Central memory CD8-positive, alpha-beta T cell (primary cell): ENCODE results near the gene SHISA6.

ENCODE experiments used
- ATAC-seq: fragments of 150-1000 bp; cut with Tn5 transposase; replicated peaks from 2 replicates; pipeline ENCODE4 v1.10.0; 2022; ENCODE audit warnings: mild to moderate bottlenecking, moderate FRiP score, moderate number of reproducible peaks; ENCODE audit not compliant: poor library complexity, severe bottlenecking; ENCODE audit errors: extremely low read depth
- DNase-seq, 2 donors: peaks; one replicate each; pipeline ENCODE4 v3.0.0; 2021; ENCODE audit warnings: low spot score in 2 of 2
- H3K27ac Mint-ChIP-seq: one replicate; pipeline ENCODE4 v1.8.0; 2022; ENCODE audit warnings: low read depth, mild to moderate bottlenecking, moderate library complexity, mixed read lengths
- H3K27me3 Mint-ChIP-seq: one replicate; pipeline ENCODE4 v1.8.0; 2022; ENCODE audit warnings: mixed read lengths
- H3K36me3 Mint-ChIP-seq: one replicate; pipeline ENCODE4 v1.8.0; 2022; ENCODE audit warnings: mild to moderate bottlenecking, moderate library complexity, mixed read lengths; ENCODE audit not compliant: insufficient read depth
- H3K4me1 Mint-ChIP-seq: one replicate; pipeline ENCODE4 v1.8.0; 2022; ENCODE audit warnings: mixed read lengths
- H3K4me3 Mint-ChIP-seq: one replicate; pipeline ENCODE4 v1.8.0; 2022; ENCODE audit warnings: mild to moderate bottlenecking, moderate library complexity, mixed read lengths
- H3K9me3 Mint-ChIP-seq: one replicate; pipeline ENCODE4 v1.8.0; 2022; ENCODE audit warnings: mixed read lengths

SHISA6 gene

GRCh38 chr17:11384131-11384530 lies 143.1 kb downstream of the SHISA6 start:
- H3K4me3 Mint-ChIP-seq = no peak overlapping the region
- H3K9me3 Mint-ChIP-seq = peaks cover 21% of the 10 kb centered on the region
- DNase-seq (no peak), ATAC-seq (no peak)
- H3K36me3 Mint-ChIP-seq = peaks cover 2% of the 10 kb centered on the region
- H3K27me3 Mint-ChIP-seq = no peaks in the 10 kb centered on the region
- H3K27ac Mint-ChIP-seq = no peak overlapping the region
- H3K4me1 Mint-ChIP-seq = no peaks in the 10 kb centered on the region

- peaks cover 25% of the 10 kb centered on the region for H3K9me3 Mint-ChIP-seq
- H3K27ac Mint-ChIP-seq = no peak overlapping the region
- ATAC-seq = no peak
- H3K4me3 Mint-ChIP-seq = no peak overlapping the region
- peaks cover 2% of the 10 kb centered on the region for H3K36me3 Mint-ChIP-seq
- no peaks in the 10 kb centered on the region for H3K4me1 Mint-ChIP-seq
- no peaks in the 10 kb centered on the region for H3K27me3 Mint-ChIP-seq
- DNase-seq = no peak
These were observed 146.6 kb downstream of the SHISA6 start for GRCh38 chr17:11387610-11388009.

GRCh38 chr17:11388054-11388453 lies 147.0 kb downstream of the SHISA6 start:
- H3K4me3 Mint-ChIP-seq = no peak overlapping the region
- H3K27ac Mint-ChIP-seq = no peak overlapping the region
- H3K36me3 Mint-ChIP-seq = peaks cover 2% of the 10 kb centered on the region
- DNase-seq = no peak
- no peak for ATAC-seq
- no peaks in the 10 kb centered on the region for H3K27me3 Mint-ChIP-seq
- H3K9me3 Mint-ChIP-seq = peaks cover 24% of the 10 kb centered on the region
- H3K4me1 Mint-ChIP-seq = no peaks in the 10 kb centered on the region

GRCh38 chr17:11389583-11389982 lies 148.6 kb downstream of the SHISA6 start:
- ATAC-seq (no peak), DNase-seq (no peak)
- Mint-ChIP-seq H3K9me3 (peaks cover 32% of the 10 kb centered on the region), H3K27me3 (no peaks in the 10 kb centered on the region), H3K4me1 (no peaks in the 10 kb centered on the region), H3K27ac (no peak overlapping the region), H3K4me3 (no peak overlapping the region), H3K36me3 (peaks cover under 1% of the 10 kb centered on the region)

GRCh38 chr17:11391134-11391533 lies 150.1 kb downstream of the SHISA6 start:
- H3K4me1 Mint-ChIP-seq = no peaks in the 10 kb centered on the region
- no peaks in the 10 kb centered on the region for H3K36me3 Mint-ChIP-seq
- ATAC-seq (no peak), DNase-seq (no peak)
- peaks cover 21% of the 10 kb centered on the region for H3K9me3 Mint-ChIP-seq
- no peak overlapping the region for H3K4me3 Mint-ChIP-seq
- H3K27ac Mint-ChIP-seq = no peak overlapping the region
- H3K27me3 Mint-ChIP-seq = no peaks in the 10 kb centered on the region

- H3K27me3 Mint-ChIP-seq = no peaks in the 10 kb centered on the region
- DNase-seq = no peak
- H3K9me3 Mint-ChIP-seq = peaks cover 21% of the 10 kb centered on the region
- H3K27ac Mint-ChIP-seq = no peak overlapping the region
- H3K36me3 Mint-ChIP-seq = no peaks in the 10 kb centered on the region
- H3K4me1 Mint-ChIP-seq = no peaks in the 10 kb centered on the region
- no peak for ATAC-seq
- no peak overlapping the region for H3K4me3 Mint-ChIP-seq
These were observed 163.6 kb downstream of the SHISA6 start for GRCh38 chr17:11404431-11405276.

- no peaks in the 10 kb centered on the region for H3K36me3 Mint-ChIP-seq
- no peaks in the 10 kb centered on the region for H3K27me3 Mint-ChIP-seq
- H3K27ac Mint-ChIP-seq = no peak overlapping the region
- H3K4me1 Mint-ChIP-seq = no peaks in the 10 kb centered on the region
- no peak overlapping the region for H3K4me3 Mint-ChIP-seq
- peaks cover 9% of the 10 kb centered on the region for H3K9me3 Mint-ChIP-seq
- DNase-seq = no peak
- ATAC-seq = no peak
These were observed 165.7 kb downstream of the SHISA6 start for GRCh38 chr17:11406716-11407115.

- H3K9me3 Mint-ChIP-seq = no peaks in the 10 kb centered on the region
- H3K4me3 Mint-ChIP-seq = no peak overlapping the region
- H3K27me3 Mint-ChIP-seq = no peaks in the 10 kb centered on the region
- no peak overlapping the region for H3K27ac Mint-ChIP-seq
- ATAC-seq (no peak), DNase-seq (no peak)
- H3K36me3 Mint-ChIP-seq = no peaks in the 10 kb centered on the region
- no peaks in the 10 kb centered on the region for H3K4me1 Mint-ChIP-seq
These were observed 171.6 kb downstream of the SHISA6 start for GRCh38 chr17:11412654-11413053.

- Mint-ChIP-seq H3K4me1 (no peaks in the 10 kb centered on the region), H3K27me3 (no peaks in the 10 kb centered on the region), H3K4me3 (no peak overlapping the region), H3K36me3 (no peaks in the 10 kb centered on the region), H3K27ac (no peak overlapping the region), H3K9me3 (peaks cover 12% of the 10 kb centered on the region)
- ATAC-seq (no peak), DNase-seq (no peak)
These were observed 177.3 kb downstream of the SHISA6 start for GRCh38 chr17:11418342-11418741.

GRCh38 chr17:11430751-11431150 lies 189.7 kb downstream of the SHISA6 start:
- Mint-ChIP-seq H3K9me3 (peaks cover 14% of the 10 kb centered on the region), H3K27me3 (no peaks in the 10 kb centered on the region), H3K4me3 (no peak overlapping the region), H3K27ac (no peak overlapping the region), H3K36me3 (no peaks in the 10 kb centered on the region), H3K4me1 (no peaks in the 10 kb centered on the region)
- DNase-seq (no peak), ATAC-seq (no peak)

GRCh38 chr17:11438673-11439072 lies 197.7 kb downstream of the SHISA6 start:
- Mint-ChIP-seq H3K9me3 (peaks cover 18% of the 10 kb centered on the region), H3K27ac (no peak overlapping the region), H3K4me3 (no peak overlapping the region), H3K36me3 (no peaks in the 10 kb centered on the region), H3K27me3 (no peaks in the 10 kb centered on the region), H3K4me1 (no peaks in the 10 kb centered on the region)
- ATAC-seq (no peak), DNase-seq (no peak)

- H3K4me3 Mint-ChIP-seq = no peak overlapping the region
- H3K27ac Mint-ChIP-seq = no peak overlapping the region
- DNase-seq (no peak), ATAC-seq (no peak)
- no peaks in the 10 kb centered on the region for H3K4me1 Mint-ChIP-seq
- H3K9me3 Mint-ChIP-seq = peaks cover 18% of the 10 kb centered on the region
- no peaks in the 10 kb centered on the region for H3K36me3 Mint-ChIP-seq
- no peaks in the 10 kb centered on the region for H3K27me3 Mint-ChIP-seq
These were observed 200.0 kb downstream of the SHISA6 start for GRCh38 chr17:11441004-11441403.

- ATAC-seq (no peak), DNase-seq (no peak)
- H3K27me3 Mint-ChIP-seq = no peaks in the 10 kb centered on the region
- no peak overlapping the region for H3K27ac Mint-ChIP-seq
- no peaks in the 10 kb centered on the region for H3K36me3 Mint-ChIP-seq
- H3K4me1 Mint-ChIP-seq = no peaks in the 10 kb centered on the region
- no peak overlapping the region for H3K4me3 Mint-ChIP-seq
- no peaks in the 10 kb centered on the region for H3K9me3 Mint-ChIP-seq
These were observed 205.3 kb downstream of the SHISA6 start for GRCh38 chr17:11446316-11446715.
